ENCODE measurements around the gene PTCH1. TPM values are rescaled to one million over a fixed set of nuclear protein-coding genes. Genes with fewer than 3 reads are reported as not detected.

The PTCH1 gene
- polyA plus RNA-seq, 1 of the 3 experiments (the other 2 are of a cell fraction) = 3.3 TPM

GRCh38 chr9:95507464-95508241 is 9.1 kb downstream of the PTCH1 start:
- H3K4me2 ChIP-seq = peak overlapping the region; percentile 96
- ChIA-PET CTCF (interaction anchor here (0.8 to 1.0 kb wide), 4 partner anchors 309 to 810 kb away, joined by 3 to 4 read pairs (median 3); no protein-coding TSS in a partner anchor), POLR2A (interaction anchor here (1.8 to 2.7 kb wide), 3 partner anchors 45 to 47 kb away, joined by 6 to 13 read pairs (median 9); no protein-coding TSS in a partner anchor)
- peak overlapping the region; percentile 94 for H2AFZ ChIP-seq (ENCODE audit: low read depth)
- no peaks in the 10 kb centered on the region for H3K36me3 ChIP-seq (replicated peaks in 1 of 2; ENCODE audit: control insufficient read depth in 1 of 2, insufficient read depth in 2 of 2, low read length in 1 of 2)
- H3F3A ChIP-seq (replicated peaks; ENCODE audit: insufficient read depth) = peaks cover 35% of the 10 kb centered on the region
- DNase-seq = peak; percentile 41
- TF ChIP-seq PBX3 (IDR thresholded peaks at IDR 0.05) = no peak
- no peak for TF ChIP-seq RCOR1 (IDR thresholded peaks at IDR 0.05; ENCODE audit: low read length)
- TF ChIP-seq FOXM1 (IDR thresholded peaks at IDR 0.05; ENCODE audit: low read depth) = no peak
- TF ChIP-seq POLR2AphosphoS5 (IDR thresholded peaks at IDR 0.05; ENCODE audit: low read depth, low read length) = no peak; the same call in 1 of the 2 replicates
- TF ChIP-seq MXI1 (IDR thresholded peaks at IDR 0.05; ENCODE audit: low read depth, low read length) = peak; percentile 43; the same call in 1 of the 2 replicates
- 0 out of 2 replicates have a peak, but pooled peaks have one; percentile 22 for TF ChIP-seq SIN3A (IDR thresholded peaks at IDR 0.05; ENCODE audit: borderline replicate concordance, low read depth, low read length)
- TF ChIP-seq YY1 (IDR thresholded peaks at IDR 0.05; ENCODE audit: low read depth) = 0 out of 2 replicates have a peak, but pooled peaks have one; percentile 7
- no peak for TF ChIP-seq IRF3 (IDR thresholded peaks at IDR 0.05; ENCODE audit: low read depth, low read length)
- TF ChIP-seq JUND (IDR thresholded peaks at IDR 0.05) = 0 out of 2 replicates have a peak, but pooled peaks have one; percentile 8
- TF ChIP-seq ELF1 (IDR thresholded peaks at IDR 0.05) = no peak; the same call in 1 of the 2 replicates
- TF ChIP-seq GABPA (IDR thresholded peaks at IDR 0.05; ENCODE audit: low read depth) = no peak
- TF ChIP-seq TAF1 (IDR thresholded peaks at IDR 0.05; ENCODE audit: borderline replicate concordance, low read depth, low read length) = no peak
- TF ChIP-seq ZBTB33 (IDR thresholded peaks at IDR 0.05; ENCODE audit: borderline replicate concordance, low read depth) = no peak
- TF ChIP-seq MAX (IDR thresholded peaks at IDR 0.05; ENCODE audit: low read depth) = peak; percentile 49; the same call in 1 of the 2 replicates
- peak; percentile 15; the same call in 1 of the 2 replicates for TF ChIP-seq NFIC (IDR thresholded peaks at IDR 0.05; ENCODE audit: borderline replicate concordance)
- TF ChIP-seq RAD21 (IDR thresholded peaks at IDR 0.05; ENCODE audit: low read length) = no peak
- no peak for TF ChIP-seq FOSL2 (IDR thresholded peaks at IDR 0.05; ENCODE audit: borderline replicate concordance, low read depth)
- TF ChIP-seq EZH2phosphoT487 (IDR thresholded peaks at IDR 0.05; ENCODE audit: borderline replicate concordance, low read depth) = no peak
- TF ChIP-seq SMC3 (IDR thresholded peaks at IDR 0.05; ENCODE audit: low read depth, low read length) = no peak
- no peak for TF ChIP-seq NRF1 (IDR thresholded peaks at IDR 0.05; ENCODE audit: low read depth, low read length)
- TF ChIP-seq EP300 (IDR thresholded peaks at IDR 0.05; ENCODE audit: borderline replicate concordance in 1 of 2, low read depth in 1 of 2, low read length in 1 of 2) = no peak
- TF ChIP-seq TEAD4 (IDR thresholded peaks at IDR 0.05; ENCODE audit: borderline replicate concordance, insufficient read depth) = no peak
- TF ChIP-seq CHD2 (IDR thresholded peaks at IDR 0.05; ENCODE audit: low read length, partially characterized antibody) = no peak
- peak overlapping the region; percentile 80 for H3K9ac ChIP-seq
- under 1% methylated on average over 32 of the region's 36 CpGs for WGBS (ENCODE audit: low lambda C conversion rate)
- no peaks in the 10 kb centered on the region for H3K9me3 ChIP-seq
- peak overlapping the region; percentile 64 to 81 for H3K27ac ChIP-seq (ENCODE audit: low read depth in 2 of 2, low read length in 1 of 2)
- H3K4me1 ChIP-seq (ENCODE audit: control insufficient read depth in 1 of 2, insufficient read depth in 2 of 2, low read depth in 1 of 2, low read length in 1 of 2) = peaks cover 11 to 20% of the 10 kb centered on the region in 2 experiments; a peak in 3 of 4 replicates
- H4K20me1 ChIP-seq (ENCODE audit: insufficient read depth) = no peaks in the 10 kb centered on the region
- H3K79me2 ChIP-seq (ENCODE audit: insufficient read depth) = peaks cover 17% of the 10 kb centered on the region
- no peaks in the 10 kb centered on the region for H3K9me2 ChIP-seq
- no peaks in the 10 kb centered on the region for H3K27me3 ChIP-seq (ENCODE audit: insufficient read depth)
- H3K4me3 ChIP-seq (ENCODE audit: low read depth in 2 of 2, low read length in 1 of 2) = peak overlapping the region; percentile 87 to 91
